Pancreas (tissue), 10 donors: ENCODE data around the gene RNU7-1. TPM values are rescaled to one million over a fixed set of nuclear protein-coding genes. Genes with fewer than 3 reads are reported as not detected.

ENCODE experiments used
- ATAC-seq, 4 donors: fragments of 200-7000 bp; cut with Tn5 transposase; one replicate each; pipeline versions ENCODE4 v1.8.0 to v1.9.1; 2020; ENCODE audit warnings: mild to moderate bottlenecking in 4 of 4, moderate library complexity in 4 of 4
- DNase-seq, 6 donors: peaks; one replicate each; pipeline ENCODE4 v3.0.0-alpha.2; 2020
- FAIRE-seq: peaks from 2 replicates; lab custom pipeline; 2012; peaks lifted over from hg19 to GRCh38; lab: Jason Lieb, UNC
- H3K27ac ChIP-seq, 4 donors: fragments of 200-600 bp; sonication (generic); 1 replicate in 3 of 4; 2 replicates in 1 of 4; pipeline versions ENCODE4 v1.5.0 to v1.8.0; 2020
- H3K27me3 ChIP-seq, 4 donors: fragments of 200-600 bp; one replicate each; pipeline ENCODE4 v1.8.0; 2021
- H3K36me3 ChIP-seq, 3 donors: fragments of 200-600 bp; sonication (generic) in 1 of 3; one replicate each; pipeline versions ENCODE4 v1.5.0 to v1.8.0; 2020 to 2021
- H3K4me1 ChIP-seq, 3 donors: fragments of 200-600 bp; one replicate each; pipeline ENCODE4 v1.8.0; 2021
- H3K4me3 ChIP-seq, 4 donors: fragments of 200-600 bp; sonication (generic) in 2 of 4; one replicate each; pipeline versions ENCODE4 v1.5.0 to v1.8.0; 2020 to 2021
- H3K9me3 ChIP-seq, 4 donors: fragments of 200-600 bp; one replicate each; pipeline ENCODE4 v1.8.0; 2021
- WGBS, 2 donors: extraction: QIAGEN DNeasy Blood & Tissue Kit; methylation state at CpG; one replicate each; pipeline ENCODE4 v1.1.7; 2013; 5-methylcytosine and 5-hydroxymethylcytosine counted together
- intact Hi-C, 3 donors: fragments of 100-400 bp; cut with DNase I; formaldehyde crosslinking; loops; one replicate each; pipeline versions ENCODE4 v1.11.1 to v1.14.2; 2022
- polyA plus RNA-seq, 2 donors: library from polyadenylated mRNA; stranded (reverse); fragments of 200-250 nt; gene quantifications; one replicate each; pipeline ENCODE4 v1.2.3, GENCODE V29; 2013
- total RNA-seq, 6 donors: library from RNA; stranded (reverse); fragmentation: NEBNext Ultra II Directional in 4 of 6; extraction: Animal tissue kit (Norgen Biotek cat#: 25700) in 4 of 6; gene quantifications; one replicate each; pipeline versions ENCODE4 v1.2.1 to v1.2.4, GENCODE V29; 2021 to 2023
- TF ChIP-seq, protein P1 (sequence below), 4 donors: fragments of 200-600 bp; sonication (generic) in 3 of 4; IDR thresholded peaks; one replicate each; pipeline versions ENCODE4 v1.5.0 to v1.8.0; 2021; ENCODE audit warnings: antibody characterized with exemption in 4 of 4
- donor health status: healthy with polysubstance abuse.
- donor health status: DM: no; HTN: no; CAD: no; lungs with moderate emphysema.
- donor health status: DM: no; HTN: no; CAD: no.
- donor health status: control.
- donor health status: control.
- donor health status: Bipolar disorder and iron deficiency.
- donor health status: DM: yes; HTN: yes; CAD: no.
- donor health status: DM: no; HTN: no; CAD: no.
- donor health status: DM: no; HTN: no; CAD: no.
- donor health status: DM: yes; HTN: yes; CAD: no.

RNU7-1 gene
- total and polyA plus RNA-seq, 8 donors = not detected

DNA sequence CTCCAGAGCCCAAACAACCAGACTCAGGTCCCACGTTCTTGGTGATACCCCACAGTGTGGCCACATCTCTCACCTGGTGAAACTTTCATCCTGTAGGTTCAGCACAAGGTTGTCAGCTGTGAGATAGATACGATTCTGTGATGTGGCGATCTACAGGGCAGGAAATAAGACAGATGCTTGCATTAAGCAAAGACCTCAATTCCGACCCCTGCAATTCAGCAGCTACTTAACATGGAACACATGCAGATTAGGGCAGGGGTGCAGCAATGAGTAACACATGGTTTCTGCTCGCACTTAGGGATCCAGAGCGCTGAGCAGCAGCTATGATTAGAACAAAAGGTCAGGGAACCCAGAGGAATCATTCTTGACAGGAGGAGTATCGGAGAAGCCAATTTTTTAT is 22.7 kb downstream of the RNU7-1 start:
- WGBS, 2 donors = 31 to 43% methylated on average over 7 of the region's 7 CpGs
- no peak for FAIRE-seq
- H3K9me3 ChIP-seq = no peaks in the 10 kb centered on the region
- peaks cover 0 to 5% (median 4%) of the 10 kb centered on the region in 3 donors for H3K36me3 ChIP-seq
- no peak overlapping the region for H3K4me3 ChIP-seq
- H3K4me1 ChIP-seq = peaks cover 33 to 50% (median 34%) of the 10 kb centered on the region in 3 donors
- peak overlapping the region in 1 of 4 donors; percentile 10 for H3K27ac ChIP-seq
- intact Hi-C loops = no loop called here
- DNase-seq = peak in 1 of 6 donors; percentile 7
- no peak for ATAC-seq
- TF ChIP-seq, protein P1, sequence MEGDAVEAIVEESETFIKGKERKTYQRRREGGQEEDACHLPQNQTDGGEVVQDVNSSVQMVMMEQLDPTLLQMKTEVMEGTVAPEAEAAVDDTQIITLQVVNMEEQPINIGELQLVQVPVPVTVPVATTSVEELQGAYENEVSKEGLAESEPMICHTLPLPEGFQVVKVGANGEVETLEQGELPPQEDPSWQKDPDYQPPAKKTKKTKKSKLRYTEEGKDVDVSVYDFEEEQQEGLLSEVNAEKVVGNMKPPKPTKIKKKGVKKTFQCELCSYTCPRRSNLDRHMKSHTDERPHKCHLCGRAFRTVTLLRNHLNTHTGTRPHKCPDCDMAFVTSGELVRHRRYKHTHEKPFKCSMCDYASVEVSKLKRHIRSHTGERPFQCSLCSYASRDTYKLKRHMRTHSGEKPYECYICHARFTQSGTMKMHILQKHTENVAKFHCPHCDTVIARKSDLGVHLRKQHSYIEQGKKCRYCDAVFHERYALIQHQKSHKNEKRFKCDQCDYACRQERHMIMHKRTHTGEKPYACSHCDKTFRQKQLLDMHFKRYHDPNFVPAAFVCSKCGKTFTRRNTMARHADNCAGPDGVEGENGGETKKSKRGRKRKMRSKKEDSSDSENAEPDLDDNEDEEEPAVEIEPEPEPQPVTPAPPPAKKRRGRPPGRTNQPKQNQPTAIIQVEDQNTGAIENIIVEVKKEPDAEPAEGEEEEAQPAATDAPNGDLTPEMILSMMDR (IDR thresholded peaks at IDR 0.05) = no peak
- H3K27me3 ChIP-seq = no peaks in the 10 kb centered on the region

DNA sequence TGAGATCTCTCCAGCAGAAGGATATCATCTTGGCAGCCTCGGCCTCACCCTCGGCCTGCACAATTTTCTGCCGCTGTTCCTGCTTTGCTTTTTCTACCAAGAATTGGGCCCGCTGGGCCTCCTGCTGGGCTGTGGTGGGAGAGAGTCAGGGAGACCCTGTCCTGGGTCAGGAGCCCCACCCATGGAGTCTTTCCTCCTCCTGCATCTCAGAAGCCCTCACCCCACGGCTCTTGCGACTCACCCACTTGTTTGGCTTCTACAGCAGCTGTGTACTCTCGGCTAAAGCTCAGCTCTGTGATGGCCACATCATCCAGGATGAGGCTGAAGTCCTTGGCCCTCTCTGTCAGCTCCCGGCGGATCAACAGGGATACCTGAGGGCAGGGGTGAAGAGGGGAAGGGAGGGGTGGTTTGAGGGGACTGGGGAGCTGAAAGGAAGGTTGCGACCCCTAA is 24.1 kb downstream of the RNU7-1 start:
- peaks cover 28 to 51% (median 33%) of the 10 kb centered on the region in 3 donors for H3K4me1 ChIP-seq
- intact Hi-C loops = no loop called here
- H3K4me3 ChIP-seq = no peak overlapping the region
- no peak overlapping the region for H3K27ac ChIP-seq
- TF ChIP-seq, protein P1 (IDR thresholded peaks at IDR 0.05) = no peak
- ATAC-seq (no peak), FAIRE-seq (no peak), DNase-seq (peak in 1 of 6 donors; percentile 36)
- H3K36me3 ChIP-seq = peaks cover 0 to 5% (median 4%) of the 10 kb centered on the region in 3 donors
- no peaks in the 10 kb centered on the region for H3K9me3 ChIP-seq
- 43 to 49% methylated on average over 10 of the region's 10 CpGs for WGBS, 2 donors
- H3K27me3 ChIP-seq = no peaks in the 10 kb centered on the region

DNA sequence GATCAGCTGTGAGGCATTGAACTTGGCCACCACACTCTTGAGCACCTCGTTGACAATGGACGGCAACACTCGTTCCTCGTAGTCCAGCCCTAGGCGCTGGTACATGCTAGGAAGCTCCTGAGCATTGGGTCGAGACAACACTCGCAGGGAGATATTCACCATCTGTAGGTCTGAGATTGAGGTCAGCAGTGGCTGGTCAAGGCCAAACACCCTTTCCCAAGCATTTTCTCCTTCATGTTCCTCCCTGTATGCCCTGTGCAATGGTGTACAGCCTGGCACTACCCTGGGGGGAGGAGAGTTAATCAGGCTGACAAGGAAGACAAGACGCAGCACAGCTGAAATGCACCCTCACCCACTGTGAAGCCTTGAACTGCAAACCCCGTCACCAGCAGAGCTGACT is 24.8 kb downstream of the RNU7-1 start:
- Histone ChIP-seq H3K4me3 (no peak overlapping the region), H3K4me1 (peaks cover 28 to 51% (median 33%) of the 10 kb centered on the region in 3 donors), H3K9me3 (no peaks in the 10 kb centered on the region), H3K27me3 (no peaks in the 10 kb centered on the region), H3K27ac (no peak overlapping the region), H3K36me3 (peaks cover 0 to 5% (median 4%) of the 10 kb centered on the region in 3 donors)
- TF ChIP-seq, protein P1 (IDR thresholded peaks at IDR 0.05) = no peak
- WGBS, 2 donors = 41 to 52% methylated on average over 9 of the region's 9 CpGs
- ATAC-seq (no peak), DNase-seq (peak in 1 of 6 donors; percentile 20), FAIRE-seq (no peak)
- intact Hi-C loops = no loop called here

DNA sequence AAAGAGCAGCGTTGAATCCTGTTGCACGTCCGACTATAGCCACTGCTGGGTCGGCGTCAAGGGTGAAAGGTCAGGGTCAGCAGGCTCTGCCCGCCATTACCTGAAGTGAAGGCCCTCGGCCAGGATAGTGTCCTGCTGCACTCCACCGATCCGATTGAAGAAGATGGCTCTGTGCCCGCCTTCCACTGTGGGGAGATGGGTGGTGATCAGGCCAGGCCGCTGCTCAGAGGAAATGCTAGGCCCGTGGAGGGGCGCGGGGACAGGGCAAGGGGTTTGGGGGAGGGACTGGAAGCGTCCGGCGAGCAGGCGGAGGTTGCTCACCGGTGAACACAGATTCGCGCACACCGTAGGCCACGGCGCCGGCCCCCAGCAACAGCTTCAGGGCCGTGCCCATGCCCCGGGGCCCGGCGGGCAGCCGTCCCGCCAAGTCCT is 26.5 kb downstream of the RNU7-1 start:
- Histone ChIP-seq H3K27ac (peak overlapping the region; percentile 82 to 88 (median 85)), H3K27me3 (no peaks in the 10 kb centered on the region), H3K9me3 (no peaks in the 10 kb centered on the region), H3K4me1 (peaks cover 27 to 44% (median 30%) of the 10 kb centered on the region in 3 donors), H3K4me3 (peak overlapping the region; percentile 74 to 97 (median 85)), H3K36me3 (peaks cover 0 to 15% (median 4%) of the 10 kb centered on the region in 3 donors)
- FAIRE-seq (no peak), ATAC-seq (peak; percentile 18 to 46 (median 38)), DNase-seq (peak in 3 of 6 donors; percentile 53 to 75 (median 65))
- intact Hi-C loops = no loop called here
- TF ChIP-seq, protein P1 (IDR thresholded peaks at IDR 0.05) = no peak
- WGBS, 2 donors = 0 to 1% methylated on average over 29 to 31 of the region's 31 CpGs

DNA sequence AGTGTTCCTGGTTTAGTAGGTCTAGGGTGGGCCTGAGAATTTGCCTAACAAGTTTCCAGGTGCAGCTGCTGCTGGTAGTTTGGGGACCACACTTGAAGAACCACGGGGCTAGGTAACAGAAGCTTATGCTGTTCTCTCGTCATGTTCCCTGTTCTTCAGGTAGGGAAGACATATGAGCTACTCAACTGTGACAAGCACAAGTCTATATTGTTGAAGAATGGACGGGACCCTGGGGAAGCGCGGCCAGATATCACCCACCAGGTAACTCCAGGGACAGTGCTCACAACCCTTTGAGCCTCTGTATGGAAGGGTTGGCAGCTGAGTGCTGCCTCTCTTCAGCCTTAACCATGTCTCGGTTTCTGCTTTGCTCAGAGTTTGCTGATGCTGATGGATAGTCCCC is 30.6 kb downstream of the RNU7-1 start:
- TF ChIP-seq, protein P1 (IDR thresholded peaks at IDR 0.05) = no peak
- H3K9me3 ChIP-seq = no peaks in the 10 kb centered on the region
- WGBS, 2 donors = 88 to 92% methylated on average over 6 of the region's 6 CpGs
- DNase-seq = peak in 1 of 6 donors; percentile 5
- peaks cover 2 to 14% (median 4%) of the 10 kb centered on the region in 3 donors for H3K4me1 ChIP-seq
- H3K36me3 ChIP-seq = peaks cover 6 to 49% (median 17%) of the 10 kb centered on the region in 3 donors
- no peak for ATAC-seq
- intact Hi-C loops = no loop called here
- H3K27ac ChIP-seq = no peak overlapping the region
- no peak overlapping the region for H3K4me3 ChIP-seq
- H3K27me3 ChIP-seq = no peaks in the 10 kb centered on the region
- no peak for FAIRE-seq
